Measurements from ENCODE around the gene SACS. TPM values are rescaled to one million over a fixed set of nuclear protein-coding genes. Genes with fewer than 3 reads are reported as not detected.

SACS gene
- total and polyA plus RNA-seq, 2 donors (not counting 3 experiments of a cell fraction or from before 2014, with no cell fraction given): 14.8 to 72.7 TPM

DNA sequence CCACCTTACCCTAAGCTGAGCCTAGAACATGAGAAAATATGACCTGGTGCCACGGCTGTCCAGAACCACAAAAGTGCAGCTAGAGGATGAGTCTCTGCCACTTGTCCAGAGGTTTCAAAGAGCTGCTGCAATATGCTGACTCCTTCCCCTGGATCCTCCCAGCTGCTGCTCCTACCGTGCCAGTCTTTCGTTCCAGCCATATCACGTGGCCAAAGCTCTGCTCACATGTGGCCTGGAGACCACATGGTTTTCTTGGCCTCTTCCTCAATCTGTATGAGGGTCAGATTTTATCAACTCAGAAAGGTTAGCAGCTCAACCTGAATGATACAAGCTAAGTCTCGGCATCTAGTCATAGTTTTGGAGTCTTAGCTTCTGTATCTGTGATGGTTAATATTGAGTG, 3.2 kb upstream of the SACS start:
- Histone ChIP-seq H3K36me3 (ENCODE audit: control insufficient read depth in 2 of 2, extremely low read depth in 1 of 2, insufficient read depth in 2 of 2, low read length in 2 of 2) (no peaks in the 10 kb centered on the region), H3K9me3 (replicated peaks; ENCODE audit: control insufficient read depth, insufficient read depth, low read length) (no peaks in the 10 kb centered on the region), H3K79me2 (ENCODE audit: control insufficient read depth, insufficient read depth, low read length) (no peaks in the 10 kb centered on the region), H3K27me3 (ENCODE audit: control insufficient read depth in 2 of 2, insufficient read depth in 2 of 2, low read length in 2 of 2) (no peaks in the 10 kb centered on the region), H2AFZ (ENCODE audit: low read depth, low read length) (no peak overlapping the region), H3K4me2 (ENCODE audit: insufficient read depth, low read length) (no peak overlapping the region), H3K4me1 (ENCODE audit: control insufficient read depth, extremely low read depth, insufficient read depth, low read length) (peaks cover 9% of the 10 kb centered on the region), H3K9ac (replicated peaks; ENCODE audit: extremely low read depth, insufficient read depth, low read length) (no peak overlapping the region), H3K27ac (ENCODE audit: insufficient read depth, low read depth, low read length) (no peak overlapping the region), H3K9me1 (replicated peaks; ENCODE audit: control insufficient read depth, extremely low read depth, insufficient read depth, low read length) (no peaks in the 10 kb centered on the region), H4K20me1 (replicated peaks; ENCODE audit: control insufficient read depth, extremely low read depth, insufficient read depth, low read length) (no peaks in the 10 kb centered on the region), H3K4me3 (replicated peaks in 1 of 3; ENCODE audit: insufficient read depth in 1 of 3, low read depth in 1 of 3, low read length in 3 of 3) (no peak overlapping the region)
- no TSS peak for BruUV-seq (replicated peaks)
- DNase-seq (ENCODE audit: low read depth, low spot score): no peak
- no peak for FAIRE-seq
- TF ChIP-seq EZH2 (IDR thresholded peaks at IDR 0.05; ENCODE audit: borderline replicate concordance, low read depth, low read length, severe bottlenecking) (no peak), GATA2 (IDR thresholded peaks at IDR 0.05; ENCODE audit: insufficient read depth, insufficient read length, low read depth, low read length) (no peak), JUN (IDR thresholded peaks at IDR 0.05; ENCODE audit: borderline replicate concordance, insufficient read depth, insufficient read length, low read depth) (no peak), MYC (IDR thresholded peaks at IDR 0.05; ENCODE audit: low read depth, low read length) (no peak), POLR2AphosphoS5 (IDR thresholded peaks at IDR 0.05; ENCODE audit: insufficient read depth, low read depth, low read length) (no peak), POLR2A (IDR thresholded peaks at IDR 0.05; ENCODE audit: low read depth, low read length) (no peak), FOS (IDR thresholded peaks at IDR 0.05; ENCODE audit: borderline replicate concordance, insufficient read depth, low read length) (no peak)
- TF ChIP-seq, protein P1, sequence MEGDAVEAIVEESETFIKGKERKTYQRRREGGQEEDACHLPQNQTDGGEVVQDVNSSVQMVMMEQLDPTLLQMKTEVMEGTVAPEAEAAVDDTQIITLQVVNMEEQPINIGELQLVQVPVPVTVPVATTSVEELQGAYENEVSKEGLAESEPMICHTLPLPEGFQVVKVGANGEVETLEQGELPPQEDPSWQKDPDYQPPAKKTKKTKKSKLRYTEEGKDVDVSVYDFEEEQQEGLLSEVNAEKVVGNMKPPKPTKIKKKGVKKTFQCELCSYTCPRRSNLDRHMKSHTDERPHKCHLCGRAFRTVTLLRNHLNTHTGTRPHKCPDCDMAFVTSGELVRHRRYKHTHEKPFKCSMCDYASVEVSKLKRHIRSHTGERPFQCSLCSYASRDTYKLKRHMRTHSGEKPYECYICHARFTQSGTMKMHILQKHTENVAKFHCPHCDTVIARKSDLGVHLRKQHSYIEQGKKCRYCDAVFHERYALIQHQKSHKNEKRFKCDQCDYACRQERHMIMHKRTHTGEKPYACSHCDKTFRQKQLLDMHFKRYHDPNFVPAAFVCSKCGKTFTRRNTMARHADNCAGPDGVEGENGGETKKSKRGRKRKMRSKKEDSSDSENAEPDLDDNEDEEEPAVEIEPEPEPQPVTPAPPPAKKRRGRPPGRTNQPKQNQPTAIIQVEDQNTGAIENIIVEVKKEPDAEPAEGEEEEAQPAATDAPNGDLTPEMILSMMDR (IDR thresholded peaks at IDR 0.05; ENCODE audit: extremely low read depth in 1 of 2, insufficient read depth in 1 of 2, low read depth in 1 of 2, low read length in 2 of 2): no peak
- TF ChIP-seq, protein P2, sequence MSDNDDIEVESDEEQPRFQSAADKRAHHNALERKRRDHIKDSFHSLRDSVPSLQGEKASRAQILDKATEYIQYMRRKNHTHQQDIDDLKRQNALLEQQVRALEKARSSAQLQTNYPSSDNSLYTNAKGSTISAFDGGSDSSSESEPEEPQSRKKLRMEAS (IDR thresholded peaks at IDR 0.05; ENCODE audit: insufficient read depth, insufficient read length): no peak
- intact Hi-C loops (cut with micrococcal nuclease): no loop called here
- dilution Hi-C loops (cut with MboI; ENCODE audit: extremely low pct_ligation_motif_present, low sequenced_read_pairs): no loop called here
- POLR2A ChIA-PET: no interaction called here
- CTCF ChIA-PET: interaction anchor here (1.2 kb wide), 1 partner anchor 9 kb away, joined by 4 read pairs; no protein-coding TSS in a partner anchor
